Activated CD8-positive, alpha-beta T cell treated with anti-CD3 and anti-CD28 coated beads for 36 hours (primary cell): ENCODE results near the gene ETFB. TPM values are rescaled to one million over a fixed set of nuclear protein-coding genes. Genes with fewer than 3 reads are reported as not detected.

ENCODE experiments used
- ATAC-seq: fragments of 200-7000 bp; cut with Tn5 transposase; one replicate; pipeline ENCODE4 v1.10.0; 2021; ENCODE audit warnings: mild to moderate bottlenecking, moderate library complexity
- CTCF ChIA-PET: fragments of 350-600 bp; sonication (Branson Sonifier 250); formaldehyde crosslinking; loops from one replicate; lab custom pipeline; 2021; ENCODE audit warnings: antibody characterized with exemption; lab: Charles Lee
- POLR2A ChIA-PET: fragments of 350-600 bp; sonication (Branson Sonifier 250); formaldehyde crosslinking; loops from one replicate; lab custom pipeline; 2021; ENCODE audit warnings: antibody characterized with exemption; lab: Charles Lee
- DNase-seq: peaks from one replicate; pipeline ENCODE4 v3.0.0-alpha.2; 2020
- H3K27ac Mint-ChIP-seq: one replicate; pipeline ENCODE4 v1.8.0; 2021; ENCODE audit warnings: mild to moderate bottlenecking, mixed read lengths
- H3K27me3 Mint-ChIP-seq: one replicate; pipeline ENCODE4 v1.8.0; 2021; ENCODE audit warnings: mixed read lengths
- H3K36me3 Mint-ChIP-seq: one replicate; pipeline ENCODE4 v1.8.0; 2021; ENCODE audit warnings: low read depth, mixed read lengths
- H3K4me1 Mint-ChIP-seq: one replicate; pipeline ENCODE4 v1.8.0; 2021; ENCODE audit warnings: low read depth, mixed read lengths
- H3K4me3 Mint-ChIP-seq: one replicate; pipeline ENCODE4 v1.8.0; 2021; ENCODE audit warnings: mild to moderate bottlenecking, moderate library complexity, mixed read lengths
- H3K9me3 Mint-ChIP-seq: one replicate; pipeline ENCODE4 v1.8.0; 2021; ENCODE audit warnings: mixed read lengths
- intact Hi-C: fragments of 100-400 bp; cut with micrococcal nuclease; formaldehyde crosslinking; loops from one replicate; pipeline ENCODE4 v1.10.0; 2022
- total RNA-seq, 2 experiments: library from RNA; stranded (reverse); gene quantifications; one replicate each; pipeline ENCODE4 v1.2.3, GENCODE V29; 2021
- TF ChIP-seq, protein P1 (sequence below): fragments of 200-600 bp; IDR thresholded peaks from one replicate; pipeline ENCODE4 v1.8.0; 2022; ENCODE audit warnings: antibody characterized with exemption, mild to moderate bottlenecking

The ETFB gene
- total RNA-seq, 2 experiments from 2014 or later = 151 to 162 TPM

DNA sequence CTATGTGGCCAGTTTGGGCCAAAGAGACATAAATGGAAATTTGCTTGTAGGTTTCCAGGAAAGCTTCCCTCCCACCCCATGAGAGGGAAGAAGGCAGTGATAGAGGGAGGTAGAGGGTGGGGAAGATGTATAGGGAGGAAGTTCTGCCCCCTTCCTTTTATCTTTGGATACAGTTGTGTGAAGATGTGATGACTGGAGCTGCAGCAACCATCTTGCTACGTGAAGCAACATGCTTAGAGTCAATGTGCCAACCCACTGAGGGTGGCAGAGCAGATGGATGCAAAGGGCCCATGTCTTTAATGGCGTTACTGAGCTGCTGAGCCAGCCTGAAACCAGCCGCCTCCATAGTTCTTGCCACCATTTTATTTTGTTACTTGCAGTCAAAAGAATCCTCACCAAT, 35.0 kb downstream of the ETFB start:
- H3K9me3 Mint-ChIP-seq = no peaks in the 10 kb centered on the region
- no peak overlapping the region for H3K4me3 Mint-ChIP-seq
- ChIA-PET CTCF (interaction anchor here (1.5 kb wide), 1 partner anchor 109 kb away, joined by 4 read pairs; no protein-coding TSS in a partner anchor), POLR2A (interaction anchor here (0.8 kb wide), 1 partner anchor 66 kb away, joined by 3 read pairs; no protein-coding TSS in a partner anchor)
- TF ChIP-seq, protein P1, sequence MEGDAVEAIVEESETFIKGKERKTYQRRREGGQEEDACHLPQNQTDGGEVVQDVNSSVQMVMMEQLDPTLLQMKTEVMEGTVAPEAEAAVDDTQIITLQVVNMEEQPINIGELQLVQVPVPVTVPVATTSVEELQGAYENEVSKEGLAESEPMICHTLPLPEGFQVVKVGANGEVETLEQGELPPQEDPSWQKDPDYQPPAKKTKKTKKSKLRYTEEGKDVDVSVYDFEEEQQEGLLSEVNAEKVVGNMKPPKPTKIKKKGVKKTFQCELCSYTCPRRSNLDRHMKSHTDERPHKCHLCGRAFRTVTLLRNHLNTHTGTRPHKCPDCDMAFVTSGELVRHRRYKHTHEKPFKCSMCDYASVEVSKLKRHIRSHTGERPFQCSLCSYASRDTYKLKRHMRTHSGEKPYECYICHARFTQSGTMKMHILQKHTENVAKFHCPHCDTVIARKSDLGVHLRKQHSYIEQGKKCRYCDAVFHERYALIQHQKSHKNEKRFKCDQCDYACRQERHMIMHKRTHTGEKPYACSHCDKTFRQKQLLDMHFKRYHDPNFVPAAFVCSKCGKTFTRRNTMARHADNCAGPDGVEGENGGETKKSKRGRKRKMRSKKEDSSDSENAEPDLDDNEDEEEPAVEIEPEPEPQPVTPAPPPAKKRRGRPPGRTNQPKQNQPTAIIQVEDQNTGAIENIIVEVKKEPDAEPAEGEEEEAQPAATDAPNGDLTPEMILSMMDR = no peak
- H3K27me3 Mint-ChIP-seq = peaks cover 30% of the 10 kb centered on the region
- H3K36me3 Mint-ChIP-seq = peaks cover 11% of the 10 kb centered on the region
- intact Hi-C loops = loop anchor here (10.0 kb wide), 1 partner anchor 94 kb away; no protein-coding TSS in a partner anchor
- H3K27ac Mint-ChIP-seq = no peak overlapping the region
- ATAC-seq (no peak), DNase-seq (no peak)
- peaks cover 5% of the 10 kb centered on the region for H3K4me1 Mint-ChIP-seq

DNA sequence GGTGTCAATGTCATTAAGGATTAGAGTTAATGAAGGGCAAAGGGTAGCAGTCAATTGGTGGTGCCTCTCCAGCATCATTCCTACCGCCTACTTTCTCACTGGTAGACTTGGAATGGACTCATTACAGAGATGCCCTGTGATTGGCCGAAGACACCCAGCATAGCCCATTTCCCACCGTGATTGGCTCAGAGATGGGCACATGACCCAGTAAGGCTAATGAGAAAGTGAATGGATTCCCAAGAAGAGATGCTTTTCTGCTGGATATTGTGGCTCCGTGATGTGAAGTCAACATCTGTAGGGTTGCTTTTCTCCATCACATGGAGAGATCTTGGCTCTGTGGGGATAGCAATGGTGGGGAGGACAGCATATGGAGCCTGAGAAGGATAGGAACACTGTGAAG, 35.8 kb downstream of the ETFB start:
- no peak for DNase-seq
- ChIA-PET POLR2A (no interaction called here), CTCF (no interaction called here)
- Mint-ChIP-seq H3K9me3 (no peaks in the 10 kb centered on the region), H3K4me1 (peaks cover 9% of the 10 kb centered on the region), H3K27me3 (peaks cover 38% of the 10 kb centered on the region), H3K36me3 (peaks cover 11% of the 10 kb centered on the region), H3K4me3 (no peak overlapping the region), H3K27ac (no peak overlapping the region)
- intact Hi-C loops = loop anchor here (10.0 kb wide), 1 partner anchor 94 kb away; no protein-coding TSS in a partner anchor
- ATAC-seq = no peak
- TF ChIP-seq, protein P1 = no peak

DNA sequence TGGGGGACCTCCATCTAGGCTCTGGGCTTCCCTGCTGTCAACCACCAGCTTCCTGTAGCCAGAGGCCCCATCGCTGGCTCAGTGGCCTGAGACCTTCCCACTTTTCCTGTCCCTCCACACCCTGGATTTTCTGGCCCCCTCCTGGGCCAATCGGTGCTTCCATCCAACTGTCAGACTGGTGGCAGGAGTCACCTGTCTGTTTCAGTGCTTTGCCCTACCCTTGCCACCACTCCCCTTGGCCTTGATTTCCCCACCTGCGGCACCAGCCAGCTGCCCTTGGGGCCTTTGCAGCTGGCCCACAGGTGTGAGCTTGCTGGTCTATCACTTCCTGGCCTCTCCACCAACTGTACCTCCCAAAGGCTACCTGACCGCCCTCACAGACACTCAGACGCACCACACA, 36.8 kb downstream of the ETFB start:
- no peak for ATAC-seq
- H3K27ac Mint-ChIP-seq = no peak overlapping the region
- no peak overlapping the region for H3K4me3 Mint-ChIP-seq
- TF ChIP-seq, protein P1 = no peak
- H3K27me3 Mint-ChIP-seq = peaks cover 42% of the 10 kb centered on the region
- DNase-seq = no peak
- ChIA-PET CTCF (interaction anchor here (1.7 kb wide), 1 partner anchor 30 kb away, joined by 3 read pairs; no protein-coding TSS in a partner anchor), POLR2A (no interaction called here)
- peaks cover 9% of the 10 kb centered on the region for H3K4me1 Mint-ChIP-seq
- peaks cover 11% of the 10 kb centered on the region for H3K36me3 Mint-ChIP-seq
- no peaks in the 10 kb centered on the region for H3K9me3 Mint-ChIP-seq
- intact Hi-C loops = no loop called here

DNA sequence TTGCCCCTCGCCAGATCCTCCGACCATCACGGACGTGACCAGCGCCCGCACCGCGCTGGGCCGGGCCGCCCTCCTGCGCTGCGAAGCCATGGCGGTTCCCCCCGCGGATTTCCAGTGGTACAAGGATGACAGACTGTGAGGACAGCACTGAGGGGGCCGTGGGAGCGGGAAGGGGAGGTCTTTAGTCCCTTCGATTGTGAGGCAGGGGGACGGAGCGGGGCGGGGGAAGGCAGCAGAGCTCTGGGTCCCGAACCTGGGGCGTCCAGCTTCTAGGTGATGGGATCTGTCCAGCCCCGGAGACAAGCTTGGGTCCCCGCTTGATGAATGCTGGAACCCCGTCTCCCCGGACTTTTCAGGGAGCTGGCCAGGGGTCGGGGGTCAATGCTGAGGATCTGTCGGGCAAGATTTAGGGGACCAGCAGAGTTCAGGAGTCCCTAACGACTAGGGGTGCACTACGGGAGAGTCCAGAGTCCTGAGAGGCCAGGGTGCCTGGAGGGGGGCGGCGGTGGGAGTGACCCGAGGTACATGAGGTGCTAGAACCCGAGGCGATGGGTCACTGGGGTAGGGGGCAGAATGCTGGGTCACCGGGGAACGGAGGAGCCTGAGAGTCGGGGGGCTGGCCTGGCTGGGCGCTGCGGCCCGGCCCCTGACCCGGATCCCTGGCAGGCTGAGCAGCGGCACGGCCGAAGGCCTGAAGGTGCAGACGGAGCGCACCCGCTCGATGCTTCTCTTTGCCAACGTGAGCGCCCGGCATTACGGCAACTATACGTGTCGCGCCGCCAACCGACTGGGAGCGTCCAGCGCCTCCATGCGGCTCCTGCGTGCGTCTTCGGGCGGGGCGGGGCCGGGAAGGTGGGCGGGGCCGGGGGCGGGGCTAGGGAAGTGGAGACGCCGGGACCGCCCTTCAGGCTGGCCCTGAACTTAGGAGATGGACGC, 38.9 kb downstream of the ETFB start:
- ATAC-seq (peak; percentile 92), DNase-seq (peak; percentile 80)
- CTCF ChIA-PET = no interaction called here
- H3K36me3 Mint-ChIP-seq = peaks cover 11% of the 10 kb centered on the region
- intact Hi-C loops = no loop called here
- H3K9me3 Mint-ChIP-seq = no peaks in the 10 kb centered on the region
- H3K4me3 Mint-ChIP-seq = peak overlapping the region; percentile 58
- TF ChIP-seq, protein P1 = peak; percentile 4
- H3K4me1 Mint-ChIP-seq = peaks cover 9% of the 10 kb centered on the region
- POLR2A ChIA-PET = no interaction called here
- H3K27ac Mint-ChIP-seq = no peak overlapping the region
- H3K27me3 Mint-ChIP-seq = peaks cover 58% of the 10 kb centered on the region
